Gastroesophageal sphincter (tissue), 3 donors: Measurements from ENCODE around the gene RAB7A.

Source experiments
- CTCF ChIP-seq, 4 experiments: fragments of 200-600 bp in 2 of 4; fragments of 450-650 bp in 2 of 4; sonication (generic) in 1 of 4; IDR thresholded peaks; one replicate each; pipeline ENCODE4 v1.5.1; 2017 to 2019; ENCODE audit warnings: antibody characterized with exemption in 4 of 4, mild to moderate bottlenecking in 2 of 4, moderate library complexity in 2 of 4
- EP300 ChIP-seq: sonication (generic); formaldehyde crosslinking; IDR thresholded peaks from one replicate; pipeline ENCODE4 v1.6.1; 2017; ENCODE audit warnings: antibody characterized with exemption, mild to moderate bottlenecking
- POLR2A ChIP-seq, 2 donors: fragments of 450-650 bp; IDR thresholded peaks; one replicate each; pipeline ENCODE4 v1.6.1; 2017; ENCODE audit warnings: antibody characterized with exemption in 2 of 2, mild to moderate bottlenecking in 2 of 2, moderate library complexity in 1 of 2

GRCh38 chr3:128824132-128824850, 98.3 kb downstream of the RAB7A start:
- TF ChIP-seq POLR2A (IDR thresholded peaks at IDR 0.05) = no peak
- TF ChIP-seq EP300 = no peak
- TF ChIP-seq CTCF (IDR thresholded peaks at IDR 0.05) = no peak
